H1 (cell line): ENCODE data around the gene HOXB7. TPM values are rescaled to one million over a fixed set of nuclear protein-coding genes. Genes with fewer than 3 reads are reported as not detected.

Experiments used
- ATF3 ChIP-seq: IDR thresholded peaks from 2 replicates; pipeline ENCODE4 v1.6.1; 2011; ENCODE audit warnings: low read depth, mild to moderate bottlenecking, low read length; ENCODE audit not compliant: insufficient read depth
- CBX8 ChIP-seq: fragments of 300-800, 300-1000 bp; sonication (generic); IDR thresholded peaks from 2 replicates; pipeline ENCODE4 v1.7.1; 2016; ENCODE audit warnings: low read depth, low read length, borderline replicate concordance
- CEBPB ChIP-seq: IDR thresholded peaks from 2 replicates; pipeline ENCODE4 v1.6.1; 2012; ENCODE audit warnings: low read depth, low read length
- CHD2 ChIP-seq: IDR thresholded peaks from 2 replicates; pipeline ENCODE4 v1.6.1; 2012; ENCODE audit warnings: low read length, improper control_type of control experiment
- FOSL1 ChIP-seq: IDR thresholded peaks from 2 replicates; pipeline ENCODE4 v1.6.1; 2011; ENCODE audit warnings: mild to moderate bottlenecking, low read depth, low read length, moderate library complexity; ENCODE audit not compliant: insufficient read depth
- GABPA ChIP-seq: IDR thresholded peaks from 2 replicates; pipeline ENCODE4 v1.6.1; 2011; ENCODE audit warnings: mild to moderate bottlenecking, low read length, moderate library complexity, borderline replicate concordance; ENCODE audit not compliant: insufficient read depth
- HDAC6 ChIP-seq: IDR thresholded peaks from one replicate; pipeline ENCODE4 v1.7.1; 2012; ENCODE audit warnings: low read depth, mild to moderate bottlenecking, inconsistent platforms, low read length, moderate library complexity
- JUND ChIP-seq: IDR thresholded peaks from 2 replicates; pipeline ENCODE4 v1.6.1; 2011; ENCODE audit warnings: mild to moderate bottlenecking, improper control_type of control experiment, low read length
- POU5F1 ChIP-seq: IDR thresholded peaks from 2 replicates; pipeline ENCODE4 v1.6.1; 2011; ENCODE audit warnings: low read depth, mild to moderate bottlenecking, low read length, moderate library complexity
- SIRT6 ChIP-seq: IDR thresholded peaks from one replicate; pipeline ENCODE4 v1.7.1; 2012; ENCODE audit warnings: low read length, inconsistent platforms
- SIX5 ChIP-seq: IDR thresholded peaks from 2 replicates; pipeline ENCODE4 v1.6.1; 2011; ENCODE audit warnings: mild to moderate bottlenecking, low read depth, low read length
- SUZ12 ChIP-seq: fragments of 200-600 bp; sonication (generic); IDR thresholded peaks from 2 replicates; pipeline ENCODE4 v1.6.1; 2012; ENCODE audit warnings: mild to moderate bottlenecking, inconsistent platforms, low read length, moderate library complexity, mixed read lengths
- TAF1 ChIP-seq: IDR thresholded peaks from 2 replicates; pipeline ENCODE4 v1.6.1; 2011; ENCODE audit warnings: mild to moderate bottlenecking, low read depth, low read length
- TCF12 ChIP-seq: IDR thresholded peaks from 2 replicates; pipeline ENCODE4 v1.6.1; 2011; ENCODE audit warnings: low read depth, mild to moderate bottlenecking, low read length
- USF2 ChIP-seq: IDR thresholded peaks from 2 replicates; pipeline ENCODE4 v1.6.1; 2011; ENCODE audit warnings: low read length, improper control_type of control experiment
- YY1 ChIP-seq: IDR thresholded peaks from 2 replicates; pipeline ENCODE4 v1.6.1; 2011; ENCODE audit warnings: low read depth, mild to moderate bottlenecking, low read length
- polyA plus RNA-seq, 7 experiments: library from polyadenylated mRNA; depleted of rRNA in 3 of 7; stranded (reverse) in 5 of 7; unstranded in 2 of 7; fragments of >200 nt in 5 of 7; fragments of 200-250 nt in 2 of 7; gene quantifications; 1 replicate in 5 of 7; 2 replicates in 1 of 7; 4 replicates in 1 of 7; pipeline versions ENCODE4 v1.2.1 to v1.2.3, GENCODE V29; 2011 to 2013; ENCODE audit warnings: missing spikeins in 2 of 7, mixed read lengths in 2 of 7
- total RNA-seq: library from RNA; stranded (reverse); fragmentation: NEBNext Ultra II Directional; extraction: Animal tissue kit (Norgen Biotek cat#: 25700); gene quantifications from 2 replicates; pipeline ENCODE4 v1.2.1, GENCODE V29; 2021

Gene HOXB7
- total and polyA plus RNA-seq, 2 of the 8 experiments (the other 6 are each of a cell fraction or from before 2014, with no cell fraction given): not detected

GRCh38 chr17:48613862-48614694, 3.3 kb upstream of the HOXB7 start (continued):
- TF ChIP-seq SIX5: no peak
- TF ChIP-seq SIRT6: no peak
- peak; percentile 98; the same call in 1 of the 2 replicates for TF ChIP-seq CBX8
- TF ChIP-seq CHD2: no peak
- peak; percentile 100 for TF ChIP-seq SUZ12
- no peak for TF ChIP-seq YY1
- TF ChIP-seq TCF12: no peak
- no peak for TF ChIP-seq HDAC6
- TF ChIP-seq USF2: no peak
- no peak for TF ChIP-seq JUND
- no peak for TF ChIP-seq FOSL1
- no peak for TF ChIP-seq TAF1
- TF ChIP-seq GABPA: no peak
- no peak for TF ChIP-seq CEBPB
- no peak for TF ChIP-seq ATF3
- TF ChIP-seq POU5F1: no peak
